ENCODE results near the gene CABLES2. TPM values are rescaled to one million over a fixed set of nuclear protein-coding genes. Genes with fewer than 3 reads are reported as not detected.

CABLES2 gene
- total and polyA plus RNA-seq, 2 experiments from 2014 or later = 0.66 to 7.3 TPM

- Histone ChIP-seq H3K4me1 (ENCODE audit: insufficient read depth) (peaks cover 14% of the 10 kb centered on the region), H3K79me2 (ENCODE audit: insufficient read depth) (no peaks in the 10 kb centered on the region)
- 86 to 87% methylated on average over 34 of the region's 34 CpGs for WGBS, 2 experiments (ENCODE audit: low coverage in 1 of 2, low lambda C conversion rate in 2 of 2, missing lambda C conversion rate in 2 of 2)
Measured at GRCh38 chr20:62361799-62362589, 45.1 kb downstream of the CABLES2 start.

GRCh38 chr20:62360854-62361798 lies 46.0 kb downstream of the CABLES2 start:
- no peaks in the 10 kb centered on the region for H3K79me2 ChIP-seq (ENCODE audit: insufficient read depth)

More at GRCh38 chr20:62361799-62362589, 45.1 kb downstream of the CABLES2 start:
- no peak overlapping the region for H3K4me2 ChIP-seq (ENCODE audit: unreplicated experiment)
- no peaks in the 10 kb centered on the region for H3F3A ChIP-seq (ENCODE audit: insufficient read depth)
- no peak overlapping the region for H3K4me3 ChIP-seq
- H4K20me1 ChIP-seq (ENCODE audit: insufficient read depth) = no peaks in the 10 kb centered on the region
- H3K9ac ChIP-seq = no peak overlapping the region
- no peak overlapping the region for H3K27ac ChIP-seq
- no peaks in the 10 kb centered on the region for H3K9me2 ChIP-seq (ENCODE audit: insufficient read depth)
- H3K27me3 ChIP-seq (replicated peaks; ENCODE audit: insufficient read depth) = peaks cover 9% of the 10 kb centered on the region; the same call in 1 of the 2 replicates
- H3K36me3 ChIP-seq (ENCODE audit: low read depth) = no peaks in the 10 kb centered on the region
- in situ Hi-C loops (cut with MboI) = no loop called here
- H2AFZ ChIP-seq = no peak overlapping the region
- no peak for DNase-seq
- TF ChIP-seq EZH2phosphoT487 (IDR thresholded peaks at IDR 0.05; ENCODE audit: insufficient read depth, low read depth) = no peak
- no peaks in the 10 kb centered on the region for H3K9me3 ChIP-seq (ENCODE audit: low read depth)

GRCh38 chr20:62359491-62360121 lies 47.5 kb downstream of the CABLES2 start:
- in situ Hi-C loops (cut with MboI) = no loop called here
- Histone ChIP-seq H3K27ac (no peak overlapping the region), H3F3A (ENCODE audit: insufficient read depth) (no peaks in the 10 kb centered on the region), H2AFZ (no peak overlapping the region), H3K4me1 (ENCODE audit: insufficient read depth) (peaks cover 33% of the 10 kb centered on the region), H3K9me3 (ENCODE audit: low read depth) (no peaks in the 10 kb centered on the region), H3K9ac (no peak overlapping the region), H3K4me3 (no peak overlapping the region), H4K20me1 (ENCODE audit: insufficient read depth) (no peaks in the 10 kb centered on the region), H3K79me2 (ENCODE audit: insufficient read depth) (no peaks in the 10 kb centered on the region), H3K27me3 (replicated peaks; ENCODE audit: insufficient read depth) (no peaks in the 10 kb centered on the region), H3K9me2 (ENCODE audit: insufficient read depth) (no peaks in the 10 kb centered on the region), H3K4me2 (ENCODE audit: unreplicated experiment) (no peak overlapping the region), H3K36me3 (ENCODE audit: low read depth) (no peaks in the 10 kb centered on the region)
- peak; percentile 65 for DNase-seq
- TF ChIP-seq EZH2phosphoT487 (IDR thresholded peaks at IDR 0.05; ENCODE audit: insufficient read depth, low read depth) (no peak), EZH2 (IDR thresholded peaks at IDR 0.05; ENCODE audit: insufficient read depth, poor library complexity, severe bottlenecking) (no peak)
- 38 to 40% methylated on average over 3 to 20 of the region's 25 CpGs for WGBS, 2 experiments (ENCODE audit: low coverage in 1 of 2, low lambda C conversion rate in 2 of 2, missing lambda C conversion rate in 2 of 2)

More at GRCh38 chr20:62360854-62361798, 46.0 kb downstream of the CABLES2 start:
- H3F3A ChIP-seq (ENCODE audit: insufficient read depth) = no peaks in the 10 kb centered on the region
- in situ Hi-C loops (cut with MboI) = no loop called here
- no peak for DNase-seq
- peaks cover 7% of the 10 kb centered on the region; the same call in 1 of the 2 replicates for H3K27me3 ChIP-seq (replicated peaks; ENCODE audit: insufficient read depth)
- no peak overlapping the region for H2AFZ ChIP-seq
- H3K36me3 ChIP-seq (ENCODE audit: low read depth) = no peaks in the 10 kb centered on the region
- H3K9me3 ChIP-seq (ENCODE audit: low read depth) = no peaks in the 10 kb centered on the region
- no peak overlapping the region for H3K4me2 ChIP-seq (ENCODE audit: unreplicated experiment)
- H3K9ac ChIP-seq = no peak overlapping the region
- H3K27ac ChIP-seq = no peak overlapping the region
- H4K20me1 ChIP-seq (ENCODE audit: insufficient read depth) = no peaks in the 10 kb centered on the region
- TF ChIP-seq EZH2phosphoT487 (IDR thresholded peaks at IDR 0.05; ENCODE audit: insufficient read depth, low read depth) (no peak), EZH2 (IDR thresholded peaks at IDR 0.05; ENCODE audit: insufficient read depth, poor library complexity, severe bottlenecking) (no peak)
- H3K9me2 ChIP-seq (ENCODE audit: insufficient read depth) = no peaks in the 10 kb centered on the region
- H3K4me1 ChIP-seq (ENCODE audit: insufficient read depth) = peaks cover 22% of the 10 kb centered on the region
- H3K4me3 ChIP-seq = no peak overlapping the region
- WGBS, 2 experiments (ENCODE audit: low coverage in 1 of 2, low lambda C conversion rate in 2 of 2, missing lambda C conversion rate in 2 of 2) = 51 to 55% methylated on average over 24 to 25 of the region's 25 CpGs

GRCh38 chr20:62359043-62359490 lies 48.0 kb downstream of the CABLES2 start:
- peaks cover 33% of the 10 kb centered on the region for H3K4me1 ChIP-seq (ENCODE audit: insufficient read depth)
- DNase-seq = no peak
- H3K4me2 ChIP-seq (ENCODE audit: unreplicated experiment) = no peak overlapping the region
- H3K27ac ChIP-seq = no peak overlapping the region
- no peaks in the 10 kb centered on the region for H3K36me3 ChIP-seq (ENCODE audit: low read depth)
- H2AFZ ChIP-seq = no peak overlapping the region
- H3K9me3 ChIP-seq (ENCODE audit: low read depth) = no peaks in the 10 kb centered on the region
- no peaks in the 10 kb centered on the region for H3K27me3 ChIP-seq (replicated peaks; ENCODE audit: insufficient read depth)
- H3K4me3 ChIP-seq = no peak overlapping the region
- no peaks in the 10 kb centered on the region for H3K79me2 ChIP-seq (ENCODE audit: insufficient read depth)
- no peaks in the 10 kb centered on the region for H3F3A ChIP-seq (ENCODE audit: insufficient read depth)
- TF ChIP-seq EZH2 (IDR thresholded peaks at IDR 0.05; ENCODE audit: insufficient read depth, poor library complexity, severe bottlenecking) = no peak
- no peak for TF ChIP-seq EZH2phosphoT487 (IDR thresholded peaks at IDR 0.05; ENCODE audit: insufficient read depth, low read depth)
- no peak overlapping the region for H3K9ac ChIP-seq
- 60 to 61% methylated on average over 15 of the region's 16 CpGs for WGBS, 2 experiments (ENCODE audit: low coverage in 1 of 2, low lambda C conversion rate in 2 of 2, missing lambda C conversion rate in 2 of 2)
- in situ Hi-C loops (cut with MboI) = no loop called here
- no peaks in the 10 kb centered on the region for H4K20me1 ChIP-seq (ENCODE audit: insufficient read depth)
- no peaks in the 10 kb centered on the region for H3K9me2 ChIP-seq (ENCODE audit: insufficient read depth)

All from GM23248 (cell line).